ENCODE data around the gene STUB1. TPM values are rescaled to one million over a fixed set of nuclear protein-coding genes. Genes with fewer than 3 reads are reported as not detected.

The STUB1 gene
- total RNA-seq, 1 donor from 2014 or later: 78.3 TPM

DNA sequence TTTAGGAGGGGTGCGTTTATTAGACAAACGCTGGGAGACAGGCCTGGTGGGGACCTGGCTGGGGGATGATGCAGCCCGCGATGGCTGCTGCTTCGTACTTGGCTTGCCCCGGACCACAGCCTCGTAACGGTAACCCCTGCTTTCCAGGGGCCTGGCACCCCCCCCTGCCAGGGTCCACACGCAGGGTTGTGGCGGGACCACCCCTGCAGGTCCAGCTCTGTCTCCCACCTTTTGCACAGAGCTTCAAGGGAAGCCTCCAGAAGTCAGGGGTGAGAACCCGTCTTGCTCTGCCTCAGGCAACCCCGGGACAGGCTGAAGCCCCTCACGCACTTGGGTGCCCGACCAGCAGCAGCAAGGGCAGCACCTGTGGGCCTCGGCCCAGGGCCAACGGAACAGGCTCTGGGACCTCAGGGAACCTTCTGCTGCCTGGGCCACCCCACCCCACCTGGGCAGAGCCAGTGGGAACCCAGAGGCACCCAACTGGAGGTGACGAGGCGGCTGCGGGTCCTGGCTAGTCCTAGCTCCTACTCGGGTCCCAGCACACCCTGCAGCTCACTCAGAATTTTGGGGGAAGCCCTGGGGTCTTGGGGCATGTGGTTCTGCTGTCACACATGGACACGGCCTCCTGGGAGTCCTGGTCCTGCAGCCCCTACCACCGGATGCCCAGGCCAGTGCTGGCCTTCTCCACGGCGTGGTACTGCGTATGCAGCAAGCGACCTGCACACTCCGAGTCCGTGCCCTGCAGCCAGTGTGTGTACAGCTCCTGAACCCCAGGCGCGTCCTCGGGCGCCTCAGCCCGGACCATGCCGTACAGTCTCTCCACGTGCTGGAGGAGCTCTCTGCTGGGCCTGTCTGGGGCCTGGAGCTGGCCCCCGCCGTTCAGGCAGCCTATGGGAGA, 49.8 kb downstream of the STUB1 start:
- no peak overlapping the region for H3K4me3 Mint-ChIP-seq (ENCODE audit: unreplicated experiment)
- peaks cover 9% of the 10 kb centered on the region for H3K27me3 Mint-ChIP-seq (ENCODE audit: unreplicated experiment)

DNA sequence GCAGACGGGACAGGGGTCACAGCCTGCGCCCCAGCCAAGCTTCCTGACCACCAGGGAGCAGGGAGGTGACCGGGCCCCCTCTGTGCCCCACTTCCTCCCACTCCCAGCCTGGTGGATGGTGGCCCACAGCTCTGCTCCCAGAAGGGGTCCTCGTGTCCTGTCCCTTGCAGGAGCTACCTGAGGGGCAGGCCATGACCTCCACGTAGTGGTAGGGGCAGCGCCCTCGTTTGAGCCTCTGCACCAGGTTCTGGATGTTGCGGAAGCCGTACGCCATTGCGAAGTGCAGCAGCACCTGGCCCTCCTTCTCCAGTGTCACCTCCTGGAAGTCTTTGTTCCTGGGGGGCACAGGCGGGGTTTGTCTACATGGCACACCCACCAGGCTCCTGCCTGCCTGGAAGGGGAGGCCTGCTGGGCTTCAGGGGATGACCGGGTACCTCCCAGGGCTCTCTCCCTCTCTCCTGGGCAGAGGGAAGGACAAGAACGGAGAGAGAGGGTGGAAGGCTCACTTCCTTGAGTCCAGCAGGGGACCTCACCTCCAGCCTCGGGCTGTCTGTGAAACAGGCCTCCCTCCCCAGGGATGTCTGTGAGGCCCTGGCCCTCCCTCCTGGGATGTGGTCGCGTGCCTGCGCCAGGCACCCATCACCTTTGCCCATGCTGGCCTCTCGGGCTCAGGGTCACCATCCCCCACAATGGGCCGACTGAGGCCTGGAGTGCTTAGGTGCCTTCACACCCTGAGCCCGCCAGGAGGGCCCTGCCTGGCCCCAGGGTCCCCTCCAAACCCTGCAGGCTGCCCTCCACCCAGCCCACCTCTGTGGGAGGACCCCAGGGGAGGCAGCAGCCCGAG, 50.7 kb downstream of the STUB1 start:
- H3K4me3 Mint-ChIP-seq (ENCODE audit: unreplicated experiment): no peak overlapping the region
- peaks cover 2% of the 10 kb centered on the region for H3K9me3 Mint-ChIP-seq (ENCODE audit: unreplicated experiment)
- TF ChIP-seq, protein P1, sequence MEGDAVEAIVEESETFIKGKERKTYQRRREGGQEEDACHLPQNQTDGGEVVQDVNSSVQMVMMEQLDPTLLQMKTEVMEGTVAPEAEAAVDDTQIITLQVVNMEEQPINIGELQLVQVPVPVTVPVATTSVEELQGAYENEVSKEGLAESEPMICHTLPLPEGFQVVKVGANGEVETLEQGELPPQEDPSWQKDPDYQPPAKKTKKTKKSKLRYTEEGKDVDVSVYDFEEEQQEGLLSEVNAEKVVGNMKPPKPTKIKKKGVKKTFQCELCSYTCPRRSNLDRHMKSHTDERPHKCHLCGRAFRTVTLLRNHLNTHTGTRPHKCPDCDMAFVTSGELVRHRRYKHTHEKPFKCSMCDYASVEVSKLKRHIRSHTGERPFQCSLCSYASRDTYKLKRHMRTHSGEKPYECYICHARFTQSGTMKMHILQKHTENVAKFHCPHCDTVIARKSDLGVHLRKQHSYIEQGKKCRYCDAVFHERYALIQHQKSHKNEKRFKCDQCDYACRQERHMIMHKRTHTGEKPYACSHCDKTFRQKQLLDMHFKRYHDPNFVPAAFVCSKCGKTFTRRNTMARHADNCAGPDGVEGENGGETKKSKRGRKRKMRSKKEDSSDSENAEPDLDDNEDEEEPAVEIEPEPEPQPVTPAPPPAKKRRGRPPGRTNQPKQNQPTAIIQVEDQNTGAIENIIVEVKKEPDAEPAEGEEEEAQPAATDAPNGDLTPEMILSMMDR (IDR thresholded peaks at IDR 0.05; ENCODE audit: partially characterized antibody, unreplicated experiment): no peak

More for the DNA sequence above, 49.8 kb downstream of the STUB1 start:
- Mint-ChIP-seq H3K27ac (ENCODE audit: unreplicated experiment) (no peak overlapping the region), H3K4me1 (ENCODE audit: low read depth, unreplicated experiment) (no peaks in the 10 kb centered on the region), H3K9me3 (ENCODE audit: unreplicated experiment) (no peaks in the 10 kb centered on the region), H3K36me3 (ENCODE audit: unreplicated experiment) (no peaks in the 10 kb centered on the region)
- no peak for DNase-seq
- TF ChIP-seq, protein P1 (IDR thresholded peaks at IDR 0.05; ENCODE audit: partially characterized antibody, unreplicated experiment): no peak

DNA sequence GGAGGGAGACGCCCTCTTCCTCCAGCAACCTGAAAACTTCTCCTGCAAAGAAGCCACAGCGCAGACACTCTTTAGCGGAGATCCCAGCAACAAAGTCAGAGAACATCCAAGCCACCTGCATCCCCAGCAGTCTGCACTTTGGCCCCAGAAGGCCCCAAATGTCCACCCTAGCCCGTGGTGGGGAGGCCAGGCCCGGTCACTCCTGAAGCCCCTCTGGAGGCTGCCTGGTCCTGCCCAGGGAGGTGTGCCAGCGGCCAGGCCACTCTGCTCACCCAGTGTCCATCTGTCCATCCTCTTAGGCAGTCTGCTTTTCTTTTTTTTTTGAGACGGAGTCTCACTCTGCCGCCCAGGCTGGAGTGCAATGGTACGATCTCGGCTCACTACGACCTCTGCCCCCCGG, 52.1 kb downstream of the STUB1 start:
- H3K9me3 Mint-ChIP-seq (ENCODE audit: unreplicated experiment): peaks cover 2% of the 10 kb centered on the region
- H3K36me3 Mint-ChIP-seq (ENCODE audit: unreplicated experiment): no peaks in the 10 kb centered on the region
- H3K27me3 Mint-ChIP-seq (ENCODE audit: unreplicated experiment): peaks cover 5% of the 10 kb centered on the region
- TF ChIP-seq, protein P1 (IDR thresholded peaks at IDR 0.05; ENCODE audit: partially characterized antibody, unreplicated experiment): no peak
- no peaks in the 10 kb centered on the region for H3K4me1 Mint-ChIP-seq (ENCODE audit: low read depth, unreplicated experiment)
- no peak for DNase-seq
- no peak overlapping the region for H3K27ac Mint-ChIP-seq (ENCODE audit: unreplicated experiment)
- H3K4me3 Mint-ChIP-seq (ENCODE audit: unreplicated experiment): no peak overlapping the region

More for the DNA sequence above, 50.7 kb downstream of the STUB1 start:
- no peak for DNase-seq
- Mint-ChIP-seq H3K27me3 (ENCODE audit: unreplicated experiment) (peaks cover 8% of the 10 kb centered on the region), H3K4me1 (ENCODE audit: low read depth, unreplicated experiment) (no peaks in the 10 kb centered on the region), H3K27ac (ENCODE audit: unreplicated experiment) (no peak overlapping the region), H3K36me3 (ENCODE audit: unreplicated experiment) (no peaks in the 10 kb centered on the region)

Other genes with a start within 250 kb of the STUB1 start
- 56.1 TPM for gene CAPN15, start 152.7 kb upstream of the STUB1 start, total RNA-seq (ENCODE audit: unreplicated experiment)
- gene PRR35, start 120.0 kb upstream of the STUB1 start, total RNA-seq (ENCODE audit: unreplicated experiment): not detected
- gene NHLRC4, start 113.4 kb upstream of the STUB1 start, total RNA-seq (ENCODE audit: unreplicated experiment): 3.4 TPM
- gene PIGQ, start 110.4 kb upstream of the STUB1 start, total RNA-seq (ENCODE audit: unreplicated experiment): 85.0 TPM
- 48.3 TPM for gene RAB40C, start 90.3 kb upstream of the STUB1 start, total RNA-seq (ENCODE audit: unreplicated experiment)
- 61.9 TPM for gene WFIKKN1, start 49.4 kb upstream of the STUB1 start, total RNA-seq (ENCODE audit: unreplicated experiment)
- gene METTL26, start 44.1 kb upstream of the STUB1 start, total RNA-seq (ENCODE audit: unreplicated experiment): 63.6 TPM
- gene MCRIP2, start 38.6 kb upstream of the STUB1 start, total RNA-seq (ENCODE audit: unreplicated experiment): 16.6 TPM
- 24.6 TPM for gene WDR90, start 31.0 kb upstream of the STUB1 start, total RNA-seq (ENCODE audit: unreplicated experiment)
- gene RHOT2, start 12.3 kb upstream of the STUB1 start, total RNA-seq (ENCODE audit: unreplicated experiment): 208 TPM
- gene RHBDL1, start 4.7 kb upstream of the STUB1 start, total RNA-seq (ENCODE audit: unreplicated experiment): 8.2 TPM
- 26.1 TPM for gene JMJD8, start 3.9 kb downstream of the STUB1 start, total RNA-seq (ENCODE audit: unreplicated experiment)
- gene WDR24, start 10.0 kb downstream of the STUB1 start, total RNA-seq (ENCODE audit: unreplicated experiment): 19.9 TPM
- 85.1 TPM for gene FBXL16, start 25.4 kb downstream of the STUB1 start, total RNA-seq (ENCODE audit: unreplicated experiment)
- 134 TPM for gene METRN, start 34.7 kb downstream of the STUB1 start, total RNA-seq (ENCODE audit: unreplicated experiment)
- 61.1 TPM for gene ANTKMT, start 40.7 kb downstream of the STUB1 start, total RNA-seq (ENCODE audit: unreplicated experiment)
- 18.9 TPM for gene CCDC78, start 46.0 kb downstream of the STUB1 start, total RNA-seq (ENCODE audit: unreplicated experiment)
- 31.7 TPM for gene HAGHL, start 46.7 kb downstream of the STUB1 start, total RNA-seq (ENCODE audit: unreplicated experiment)
- gene CIAO3, start 60.6 kb downstream of the STUB1 start, total RNA-seq (ENCODE audit: unreplicated experiment): 49.5 TPM
- not detected for gene MSLN, start 80.3 kb downstream of the STUB1 start, total RNA-seq (ENCODE audit: unreplicated experiment)
- 28.5 TPM for gene RPUSD1, start 108.0 kb downstream of the STUB1 start, total RNA-seq (ENCODE audit: unreplicated experiment)
- gene CHTF18, start 108.2 kb downstream of the STUB1 start, total RNA-seq (ENCODE audit: unreplicated experiment): 49.2 TPM
- gene GNG13, start 120.3 kb downstream of the STUB1 start, total RNA-seq (ENCODE audit: unreplicated experiment): not detected

Data from glutamatergic neuron (in vitro differentiated cells).